ENCODE results near the gene ZNF516. TPM values are rescaled to one million over a fixed set of nuclear protein-coding genes. Genes with fewer than 3 reads are reported as not detected.

The ZNF516 gene
- polyA plus RNA-seq, 4 donors, result 43.0 to 46.5 (median 44.5) TPM

- DNase-seq (ENCODE audit: low read depth in 4 of 4, low spot score in 3 of 4), result no peak
Observed at GRCh38 chr18:76507830-76508385, 12.9 kb upstream of the ZNF516 start.

- DNase-seq (ENCODE audit: low read depth in 4 of 4, low spot score in 3 of 4), result no peak
Observed at GRCh38 chr18:76506974-76507764, 12.1 kb upstream of the ZNF516 start.

- no peak for DNase-seq (ENCODE audit: low read depth in 4 of 4, low spot score in 3 of 4)
Observed at GRCh38 chr18:76506395-76506794, 11.4 kb upstream of the ZNF516 start.

- DNase-seq (ENCODE audit: low read depth in 4 of 4, low spot score in 3 of 4), result no peak
Observed at GRCh38 chr18:76505614-76506013, 10.6 kb upstream of the ZNF516 start.

- DNase-seq (ENCODE audit: low read depth in 4 of 4, low spot score in 3 of 4), result no peak
Observed at GRCh38 chr18:76504749-76505148, 9.7 kb upstream of the ZNF516 start.

GRCh38 chr18:76503649-76504386, 8.8 kb upstream of the ZNF516 start:
- DNase-seq (ENCODE audit: low read depth in 4 of 4, low spot score in 3 of 4), result no peak

GRCh38 chr18:76502551-76502950, 7.5 kb upstream of the ZNF516 start:
- DNase-seq (ENCODE audit: low read depth in 4 of 4, low spot score in 3 of 4), result no peak

- DNase-seq (ENCODE audit: low read depth in 4 of 4, low spot score in 3 of 4), result no peak
Observed at GRCh38 chr18:76499637-76500340, 4.7 kb upstream of the ZNF516 start.

GRCh38 chr18:76499021-76499420, 4.0 kb upstream of the ZNF516 start:
- no peak for DNase-seq (ENCODE audit: low read depth in 4 of 4, low spot score in 3 of 4)

GRCh38 chr18:76498064-76498463, 3.0 kb upstream of the ZNF516 start:
- no peak for DNase-seq (ENCODE audit: low read depth in 4 of 4, low spot score in 3 of 4)

GRCh38 chr18:76497021-76497420, 2.0 kb upstream of the ZNF516 start:
- no peak for DNase-seq (ENCODE audit: low read depth in 4 of 4, low spot score in 3 of 4)

GRCh38 chr18:76496194-76496890, 1.3 kb upstream of the ZNF516 start:
- no peak for DNase-seq (ENCODE audit: low read depth in 4 of 4, low spot score in 3 of 4)

GRCh38 chr18:76495435-76496193, 572 bp upstream of the ZNF516 start:
- no peak for DNase-seq (ENCODE audit: low read depth in 4 of 4, low spot score in 3 of 4)

GRCh38 chr18:76494231-76495005, 624 bp downstream of the ZNF516 start:
- DNase-seq (ENCODE audit: low read depth in 4 of 4, low spot score in 3 of 4), result peak in 1 of 4 donors; percentile 43

GRCh38 chr18:76493213-76494161, 1.6 kb downstream of the ZNF516 start:
- DNase-seq (ENCODE audit: low read depth in 4 of 4, low spot score in 3 of 4), result no peak

- DNase-seq (ENCODE audit: low read depth in 4 of 4, low spot score in 3 of 4), result peak; percentile 99 to 100 (median 99)
Observed at GRCh38 chr18:76492669-76493212, 2.3 kb downstream of the ZNF516 start.

Measured in right renal pelvis (tissue), 4 donors.